HCT116 (cell line): ENCODE results near the gene HOXA11. TPM values are rescaled to one million over a fixed set of nuclear protein-coding genes. Genes with fewer than 3 reads are reported as not detected.

Experiments used
- ATAC-seq: fragments of 200-7000 bp; cut with Tn5 transposase; 2 replicates; pipeline ENCODE4 v1.9.1; 2020; ENCODE audit warnings: mild to moderate bottlenecking, moderate library complexity
- BruUV-seq: library from RNA; stranded (reverse); fragments of 400-500 nt; replicated peaks from 2 replicates; lab custom pipeline; 2021; lab: Mats Ljungman, UMichigan
- CTCF ChIA-PET: fragments of 300-600 bp; sonication (Branson Sonifier 250); formaldehyde crosslinking; loops from one replicate; lab custom pipeline; 2021; ENCODE audit warnings: antibody characterized with exemption; lab: Charles Lee
- POLR2A ChIA-PET: fragments of 300-600, 350-600 bp; sonication (Branson Sonifier 250); formaldehyde crosslinking; loops from one replicate; lab custom pipeline; 2021; ENCODE audit warnings: antibody characterized with exemption; lab: Charles Lee
- RAD21 ChIA-PET, 2 experiments: fragments of 300-600 bp; sonication (Branson Sonifier 250); formaldehyde crosslinking; loops; one replicate each; lab custom pipeline; 2023; ENCODE audit warnings: low total read pairs in 2 of 2; ENCODE audit not compliant: uncharacterized antibody in 2 of 2, unreplicated experiment in 2 of 2, low non-redundant PET in 1 of 2; lab: Charles Lee
- DNase-seq: peaks from one replicate; pipeline ENCODE4 v3.0.0-alpha.2; 2010; ENCODE audit warnings: low read depth, low spot score
- H2AFZ ChIP-seq: fragments of 200-600 bp; shearing (Covaris generic), sonication (generic); 2 replicates; pipeline ENCODE4 v1.6.1; 2017; ENCODE audit warnings: low read depth, mixed run types, mixed read lengths, antibody characterized with exemption, low read length; ENCODE audit not compliant: poor library complexity, severe bottlenecking
- H3K27ac ChIP-seq: 2 replicates; pipeline ENCODE4 v1.5.1; 2012; ENCODE audit warnings: low read depth, low read length
- H3K27me3 ChIP-seq: fragments of 200-600 bp; sonication (generic); 2 replicates; pipeline ENCODE4 v1.6.1; 2016; ENCODE audit warnings: mixed run types, low read length, mixed read lengths; ENCODE audit not compliant: insufficient read depth
- H3K36me3 ChIP-seq, 2 experiments: fragments of 200-500 bp in 1 of 2; fragments of 200-600 bp in 1 of 2; sonication (Bioruptor generic) in 1 of 2; sonication (generic) in 1 of 2; 2 replicates each; pipeline versions ENCODE4 v1.5.1 to v1.6.1; 2014 to 2016; ENCODE audit warnings: low read length in 2 of 2, inconsistent platforms in 1 of 2, mixed read lengths in 1 of 2, mixed run types in 1 of 2; ENCODE audit not compliant: insufficient read depth in 2 of 2, control insufficient read depth in 1 of 2
- H3K4me1 ChIP-seq, 2 experiments: fragments of 200-600 bp in 1 of 2; sonication (generic) in 1 of 2; 2 replicates each; pipeline versions ENCODE4 v1.5.1 to v1.6.1; 2012 to 2017; ENCODE audit warnings: low read length in 2 of 2, inconsistent platforms in 1 of 2, mild to moderate bottlenecking in 1 of 2, mixed read lengths in 1 of 2, mixed run types in 1 of 2, moderate library complexity in 1 of 2; ENCODE audit not compliant: insufficient read depth in 2 of 2, control insufficient read depth in 1 of 2
- H3K4me2 ChIP-seq: fragments of 200-600 bp; sonication (generic); 2 replicates; pipeline ENCODE4 v1.6.1; 2017; ENCODE audit warnings: mixed run types, low read length, mixed read lengths
- H3K4me3 ChIP-seq, 2 experiments: fragments of 200-600 bp in 1 of 2; sonication (generic) in 1 of 2; replicated peaks in 1 of 2; 2 replicates each; pipeline ENCODE4 v1.5.1; 2011 to 2016; ENCODE audit warnings: low read length in 2 of 2, control low read depth in 1 of 2, low read depth in 1 of 2, mild to moderate bottlenecking in 1 of 2, mixed read lengths in 1 of 2, mixed run types in 1 of 2
- H3K79me2 ChIP-seq: fragments of 200-600 bp; sonication (generic); 2 replicates; pipeline ENCODE4 v1.6.1; 2017; ENCODE audit warnings: mild to moderate bottlenecking, mixed run types, low read length, moderate library complexity, mixed read lengths; ENCODE audit not compliant: insufficient read depth
- H3K9ac ChIP-seq: fragments of 200-600 bp; sonication (generic); 2 replicates; pipeline ENCODE4 v1.6.1; 2016; ENCODE audit warnings: low read length, mixed read lengths
- H3K9me2 ChIP-seq: fragments of 200-600 bp; sonication (generic), shearing (Covaris generic); 2 replicates; pipeline ENCODE4 v1.6.1; 2017; ENCODE audit warnings: mixed run types, mild to moderate bottlenecking, moderate library complexity; ENCODE audit not compliant: insufficient read depth
- H3K9me3 ChIP-seq, 2 experiments: fragments of 200-500 bp in 1 of 2; fragments of 200-600 bp in 1 of 2; sonication (Bioruptor generic) in 1 of 2; sonication (generic) in 1 of 2; 2 replicates each; pipeline ENCODE4 v1.6.1; 2014 to 2017; ENCODE audit warnings: low read length in 2 of 2, mixed read lengths in 2 of 2, inconsistent platforms in 1 of 2, low read depth in 1 of 2, mild to moderate bottlenecking in 1 of 2, mixed run types in 1 of 2, moderate library complexity in 1 of 2; ENCODE audit not compliant: control insufficient read depth in 1 of 2, insufficient read depth in 1 of 2
- H4K20me1 ChIP-seq: fragments of 200-600 bp; sonication (generic), shearing (Covaris generic); 2 replicates; pipeline ENCODE4 v1.6.1; 2017; ENCODE audit warnings: mixed run types, mild to moderate bottlenecking, moderate library complexity; ENCODE audit not compliant: insufficient read depth
- CEBPB ChIP-seq: IDR thresholded peaks from 2 replicates; pipeline ENCODE4 v1.6.1; 2012; ENCODE audit warnings: low read depth
- EGR1 ChIP-seq: IDR thresholded peaks from 2 replicates; pipeline ENCODE4 v1.6.1; 2012; ENCODE audit warnings: low read depth
- ELF1 ChIP-seq: IDR thresholded peaks from 2 replicates; pipeline ENCODE4 v1.6.1; 2012; ENCODE audit warnings: low read depth, borderline replicate concordance
- EZH2 ChIP-seq: fragments of 200-600 bp; sonication (generic); IDR thresholded peaks from 2 replicates; pipeline ENCODE4 v1.6.1; 2017; ENCODE audit warnings: antibody characterized with exemption, mixed run types
- EZH2phosphoT487 ChIP-seq: fragments of 200-600 bp; IDR thresholded peaks from 2 replicates; pipeline ENCODE4 v1.6.1; 2018; ENCODE audit warnings: antibody characterized with exemption, borderline replicate concordance
- MAX ChIP-seq: IDR thresholded peaks from 2 replicates; pipeline ENCODE4 v1.6.1; 2012
- POLR2A ChIP-seq: IDR thresholded peaks from 2 replicates; pipeline ENCODE4 v1.7.0; 2011; ENCODE audit warnings: borderline replicate concordance; ENCODE audit not compliant: insufficient read depth, insufficient read length; ENCODE audit errors: extremely low read depth
- POLR2AphosphoS5 ChIP-seq: IDR thresholded peaks from 2 replicates; pipeline ENCODE4 v1.6.1; 2011; ENCODE audit warnings: mild to moderate bottlenecking, low read depth, low read length, moderate library complexity
- RAD21 ChIP-seq: IDR thresholded peaks from 2 replicates; pipeline ENCODE4 v1.6.1; 2012; ENCODE audit warnings: low read depth, mild to moderate bottlenecking
- REST ChIP-seq: IDR thresholded peaks from 2 replicates; pipeline ENCODE4 v1.6.1; 2012; ENCODE audit warnings: low read depth
- SIN3A ChIP-seq: IDR thresholded peaks from 2 replicates; pipeline ENCODE4 v1.6.1; 2012; ENCODE audit warnings: low read depth
- YY1 ChIP-seq: IDR thresholded peaks from 2 replicates; pipeline ENCODE4 v1.6.1; 2011; ENCODE audit warnings: low read length, low read depth, moderate library complexity, mild to moderate bottlenecking; ENCODE audit not compliant: insufficient replicate concordance; ENCODE audit errors: extremely low read depth
- ZBTB33 ChIP-seq: IDR thresholded peaks from 2 replicates; pipeline ENCODE4 v1.6.1; 2011; ENCODE audit warnings: mild to moderate bottlenecking, low read length, moderate library complexity; ENCODE audit not compliant: insufficient replicate concordance; ENCODE audit errors: extremely low read depth
- ZFX ChIP-seq: fragments of 450-650 bp; IDR thresholded peaks from 2 replicates; pipeline ENCODE4 v1.6.1; 2017
- ZNF274 ChIP-seq: fragments of 200-500 bp; sonication (Bioruptor generic); IDR thresholded peaks from 2 replicates; pipeline ENCODE4 v1.6.1; 2014; ENCODE audit warnings: mild to moderate bottlenecking, low read depth, low read length, inconsistent platforms
- intact Hi-C: fragments of 100-400 bp; cut with micrococcal nuclease; formaldehyde crosslinking; loops from 2 replicates; pipeline ENCODE4 v1.10.0; 2022
- total RNA-seq: library from RNA; stranded (reverse); gene quantifications from one replicate; pipeline ENCODE4 v1.2.1, GENCODE V29; 2021; ENCODE audit not compliant: unreplicated experiment

HOXA11 gene
- total RNA-seq, 1 experiment from 2014 or later, result 6.8 TPM

- intact Hi-C loops, result no loop called here
- Histone ChIP-seq H3K27ac (no peak overlapping the region), H2AFZ (no peak overlapping the region), H3K9me2 (no peaks in the 10 kb centered on the region)
- no peak for DNase-seq
- CTCF ChIA-PET, result no interaction called here
- TF ChIP-seq ZFX (no peak), POLR2AphosphoS5 (no peak), POLR2A (no peak), ZBTB33 (no peak), EZH2phosphoT487 (no peak), ZNF274 (no peak), ELF1 (no peak), REST (no peak), YY1 (no peak), CEBPB (no peak), SIN3A (no peak), RAD21 (no peak), EGR1 (no peak), MAX (no peak), EZH2 (no peak)
- TF ChIP-seq, all 23 proteins: peak for 0
- no peak overlapping the region for H3K4me2 ChIP-seq
- H3K79me2 ChIP-seq, result no peaks in the 10 kb centered on the region
- no peak overlapping the region for H3K4me3 ChIP-seq
- ATAC-seq, result no peak
- no peaks in the 10 kb centered on the region for H3K9me3 ChIP-seq
- no peaks in the 10 kb centered on the region for H3K36me3 ChIP-seq
- H3K4me1 ChIP-seq, result no peaks in the 10 kb centered on the region
- ChIA-PET POLR2A (no interaction called here), RAD21 (no interaction called here)
- no peak overlapping the region for H3K9ac ChIP-seq
- BruUV-seq, result no TSS peak
- H4K20me1 ChIP-seq, result no peaks in the 10 kb centered on the region
- no peaks in the 10 kb centered on the region for H3K27me3 ChIP-seq
Measured at GRCh38 chr7:27229448-27229847, 44.4 kb upstream of the HOXA11 start.
